GM12872 (cell line): ENCODE measurements around the gene NTNG1.
A peak's percentile ranks its signal among the peaks of the same experiment; 100 is the strongest.

Experiments used
- TF ChIP-seq, protein P1 (sequence below): IDR thresholded peaks from 3 replicates; pipeline ENCODE4 v1.5.1; 2011; ENCODE audit warnings: low read depth, mild to moderate bottlenecking, low read length, moderate library complexity; ENCODE audit not compliant: insufficient read depth

Gene NTNG1

DNA sequence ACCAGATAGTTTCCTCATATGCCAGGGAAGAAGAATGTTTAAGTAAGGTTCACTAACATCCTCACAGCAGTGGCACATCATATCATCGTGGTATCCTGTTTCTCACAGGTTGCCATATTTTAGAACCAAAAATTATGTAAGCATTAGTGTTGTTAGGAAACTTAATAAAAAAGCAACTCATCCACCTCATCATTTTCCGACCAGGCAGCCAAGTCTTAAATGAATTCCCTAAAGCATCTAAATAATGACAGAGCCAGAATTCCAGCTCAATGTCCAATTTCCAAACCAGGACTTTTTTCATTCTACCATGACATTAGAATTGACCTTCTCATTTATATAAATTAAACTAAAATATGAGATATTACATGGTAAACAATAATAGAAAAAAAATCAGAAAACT is 272.7 kb downstream of the NTNG1 start:
- TF ChIP-seq, protein P1, sequence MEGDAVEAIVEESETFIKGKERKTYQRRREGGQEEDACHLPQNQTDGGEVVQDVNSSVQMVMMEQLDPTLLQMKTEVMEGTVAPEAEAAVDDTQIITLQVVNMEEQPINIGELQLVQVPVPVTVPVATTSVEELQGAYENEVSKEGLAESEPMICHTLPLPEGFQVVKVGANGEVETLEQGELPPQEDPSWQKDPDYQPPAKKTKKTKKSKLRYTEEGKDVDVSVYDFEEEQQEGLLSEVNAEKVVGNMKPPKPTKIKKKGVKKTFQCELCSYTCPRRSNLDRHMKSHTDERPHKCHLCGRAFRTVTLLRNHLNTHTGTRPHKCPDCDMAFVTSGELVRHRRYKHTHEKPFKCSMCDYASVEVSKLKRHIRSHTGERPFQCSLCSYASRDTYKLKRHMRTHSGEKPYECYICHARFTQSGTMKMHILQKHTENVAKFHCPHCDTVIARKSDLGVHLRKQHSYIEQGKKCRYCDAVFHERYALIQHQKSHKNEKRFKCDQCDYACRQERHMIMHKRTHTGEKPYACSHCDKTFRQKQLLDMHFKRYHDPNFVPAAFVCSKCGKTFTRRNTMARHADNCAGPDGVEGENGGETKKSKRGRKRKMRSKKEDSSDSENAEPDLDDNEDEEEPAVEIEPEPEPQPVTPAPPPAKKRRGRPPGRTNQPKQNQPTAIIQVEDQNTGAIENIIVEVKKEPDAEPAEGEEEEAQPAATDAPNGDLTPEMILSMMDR: no peak

DNA sequence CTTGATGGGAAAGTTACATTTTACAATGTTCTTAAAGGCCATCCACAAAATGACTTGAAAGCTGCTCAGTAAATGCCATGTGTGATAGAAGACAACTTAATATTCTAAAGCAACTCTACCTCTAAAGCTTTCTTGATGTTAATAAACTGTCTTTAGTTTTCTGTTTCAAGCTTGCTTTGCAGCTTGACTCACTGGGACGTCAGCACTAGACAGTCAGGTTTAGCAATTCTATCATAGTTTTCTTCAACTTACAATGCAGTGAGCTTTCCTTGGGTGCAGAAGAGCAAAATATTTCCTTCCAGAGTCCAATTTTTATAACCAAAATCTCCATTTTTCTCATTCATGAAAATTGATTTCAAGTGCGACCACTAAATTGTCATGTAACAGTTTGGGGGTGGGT is 273.1 kb downstream of the NTNG1 start:
- TF ChIP-seq, protein P1: no peak

DNA sequence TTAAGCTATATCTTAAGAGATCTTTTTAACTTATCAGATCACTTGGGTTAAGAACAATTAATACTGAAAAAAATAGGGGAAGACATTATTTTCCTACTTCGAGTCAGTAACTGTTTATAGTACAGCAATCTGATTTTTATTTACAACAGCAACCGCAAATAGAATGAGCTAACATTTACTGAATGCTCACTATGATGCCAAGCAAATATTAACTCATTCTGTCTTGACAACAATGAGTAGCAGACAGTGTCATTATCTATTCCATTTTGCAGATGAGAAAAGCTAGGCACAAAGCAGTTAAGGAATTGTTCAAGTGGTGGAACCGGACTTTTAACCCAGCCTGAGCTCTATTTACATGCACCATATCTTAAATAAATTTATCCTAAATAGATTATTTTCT is 273.7 kb downstream of the NTNG1 start:
- TF ChIP-seq, protein P1: no peak

DNA sequence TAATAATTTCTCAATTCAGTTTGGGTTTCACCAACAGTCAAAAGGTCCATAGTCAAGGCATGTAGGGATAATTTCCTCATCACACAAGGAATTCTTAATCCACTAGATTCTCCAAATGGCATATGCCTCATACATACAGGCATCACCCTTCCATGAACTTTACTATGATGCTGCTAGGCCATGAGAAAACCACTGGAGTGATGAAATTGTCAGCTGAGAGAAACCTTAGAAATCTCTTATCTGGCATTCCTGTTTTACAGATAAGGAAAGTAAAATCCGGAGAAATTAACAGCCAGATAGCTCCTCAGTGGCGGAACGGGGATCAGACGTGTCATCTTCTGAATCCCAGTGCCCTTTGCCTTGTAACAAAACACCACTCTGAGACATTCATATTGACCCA is 274.4 kb downstream of the NTNG1 start:
- TF ChIP-seq, protein P1: no peak

DNA sequence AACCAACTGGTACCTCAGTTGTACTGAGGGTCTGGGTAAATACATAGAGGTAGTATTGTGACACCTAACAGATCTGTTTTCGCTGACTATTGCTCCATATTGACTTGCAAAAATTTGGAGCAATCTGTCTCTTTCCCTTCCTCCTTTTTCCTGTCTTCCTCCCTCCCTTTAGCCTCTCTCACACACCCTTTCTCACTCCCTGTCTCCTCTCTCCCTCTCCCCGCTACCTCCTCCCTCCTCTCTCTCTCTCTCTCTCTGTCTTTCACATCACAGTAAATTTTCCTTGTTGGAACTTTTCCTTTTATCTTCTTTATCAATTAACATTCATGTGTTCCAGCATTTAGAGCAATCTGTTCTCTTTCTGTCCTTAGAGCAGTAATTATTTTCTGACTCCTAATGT is 278.2 kb downstream of the NTNG1 start:
- TF ChIP-seq, protein P1: no peak

DNA sequence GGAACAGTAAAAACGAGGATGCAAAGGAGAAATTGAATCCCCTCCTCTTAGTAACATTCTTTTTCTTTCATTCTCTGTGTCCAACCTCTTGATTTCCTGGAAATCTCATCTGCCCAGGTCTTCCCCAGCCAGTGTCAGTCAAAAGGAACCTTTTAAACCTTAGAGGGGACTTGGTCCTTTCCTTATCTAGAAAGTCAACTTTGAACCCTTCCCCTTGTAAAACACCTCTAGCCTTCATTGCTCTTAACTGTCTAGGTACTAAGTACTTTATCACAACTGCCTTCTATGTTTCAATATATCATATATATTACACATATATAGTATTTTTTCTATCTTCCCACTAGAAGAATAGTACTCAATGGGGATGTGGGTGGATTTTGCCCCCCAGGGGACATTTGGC is 282.1 kb downstream of the NTNG1 start:
- TF ChIP-seq, protein P1: no peak

DNA sequence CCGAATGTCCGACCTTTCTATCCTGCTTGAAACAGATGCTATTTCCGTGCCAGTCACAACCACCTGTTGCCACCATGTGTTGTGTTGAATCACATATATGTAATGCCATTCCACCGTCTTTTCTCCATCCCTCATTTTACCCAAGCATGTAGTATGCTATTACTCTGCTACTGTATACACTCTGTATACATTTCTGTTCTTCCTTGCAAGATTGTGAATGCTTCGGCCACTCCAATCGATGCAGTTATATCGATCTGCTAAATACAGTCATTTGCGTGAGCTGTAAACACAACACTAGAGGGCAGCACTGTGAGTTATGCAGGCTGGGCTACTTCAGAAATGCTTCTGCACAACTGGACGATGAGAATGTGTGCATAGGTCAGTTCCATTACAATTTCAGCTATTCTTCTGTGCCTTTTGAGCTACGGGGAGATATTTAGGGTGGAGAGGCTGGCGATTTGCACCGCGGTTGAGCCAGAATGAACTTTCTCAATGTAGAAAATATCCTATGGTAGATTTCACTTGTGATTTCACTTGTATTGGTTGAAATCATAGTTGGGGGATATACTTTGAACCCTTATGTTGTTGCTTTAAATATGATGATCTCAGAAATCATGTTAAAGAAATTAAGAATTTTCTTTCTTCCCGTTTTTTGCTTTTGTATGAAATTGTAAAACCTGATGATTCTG is 289.8 kb downstream of the NTNG1 start:
- TF ChIP-seq, protein P1: peak; percentile 78

DNA sequence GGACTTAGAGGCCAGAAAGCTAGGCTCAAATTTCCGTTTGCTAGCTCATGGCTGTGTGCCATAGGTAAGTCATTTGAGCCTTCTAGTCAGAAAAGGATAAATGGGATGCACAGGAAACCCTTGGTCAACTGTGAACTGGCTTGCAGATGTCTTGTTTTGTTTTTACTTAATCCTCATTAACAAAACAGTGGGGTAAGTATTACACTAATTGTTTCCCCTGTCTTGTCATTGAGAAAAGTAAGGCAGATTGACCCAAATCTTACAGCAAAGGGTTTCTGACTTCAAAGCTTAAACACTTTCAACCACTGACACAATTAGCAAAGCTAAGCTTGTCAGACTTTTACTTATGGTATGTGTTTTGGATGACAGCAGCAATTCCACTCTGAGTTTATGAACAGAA is 291.3 kb downstream of the NTNG1 start:
- TF ChIP-seq, protein P1: no peak
